Natural killer cell treated with Interleukin-12 subunit alpha and Interleukin-12 subunit beta and Interleukin-15 and Interleukin-18, amount 100 ng/mL, for 72 hours (primary cell): ENCODE measurements around the gene CABLES2. TPM values are rescaled to one million over a fixed set of nuclear protein-coding genes. Genes with fewer than 3 reads are reported as not detected.
A peak's percentile ranks its signal among the peaks of the same experiment; 100 is the strongest.

Experiments
- ATAC-seq, 2 donors: fragments of 150-1000 bp; cut with Tn5 transposase in 1 of 2; sonication (Bioruptor Pico), chemical (Tn5 transposase) in 1 of 2; 2 replicates each; pipeline ENCODE4 v1.10.0; 2021
- DNase-seq: peaks from one replicate; pipeline ENCODE4 v3.0.0; 2022; ENCODE audit warnings: low spot score
- H3K27ac Mint-ChIP-seq, 2 donors: 1 replicate in 1 of 2; 2 replicates in 1 of 2; pipeline ENCODE4 v1.8.0; 2022; ENCODE audit warnings: mixed read lengths in 2 of 2, mild to moderate bottlenecking in 1 of 2, moderate library complexity in 1 of 2
- H3K27me3 Mint-ChIP-seq, 2 donors: 1 replicate in 1 of 2; 2 replicates in 1 of 2; pipeline ENCODE4 v1.8.0; 2022; ENCODE audit warnings: mixed read lengths in 2 of 2
- H3K36me3 Mint-ChIP-seq: one replicate; pipeline ENCODE4 v1.8.0; 2022; ENCODE audit warnings: mixed read lengths
- H3K4me1 Mint-ChIP-seq, 2 donors: 1 replicate in 1 of 2; 2 replicates in 1 of 2; pipeline ENCODE4 v1.8.0; 2022; ENCODE audit warnings: low read depth in 2 of 2, mixed read lengths in 2 of 2, mild to moderate bottlenecking in 1 of 2
- H3K4me3 Mint-ChIP-seq: one replicate; pipeline ENCODE4 v1.8.0; 2022; ENCODE audit warnings: mixed read lengths
- H3K9me3 Mint-ChIP-seq: 2 replicates; pipeline ENCODE4 v1.8.0; 2022; ENCODE audit warnings: mixed read lengths
- total RNA-seq, 2 donors: library from RNA; stranded (reverse); gene quantifications; one replicate each; pipeline ENCODE4 v1.2.3, GENCODE V29; 2022

CABLES2 gene
- total RNA-seq, 2 donors from 2014 or later = 9.4 to 9.5 TPM

DNA sequence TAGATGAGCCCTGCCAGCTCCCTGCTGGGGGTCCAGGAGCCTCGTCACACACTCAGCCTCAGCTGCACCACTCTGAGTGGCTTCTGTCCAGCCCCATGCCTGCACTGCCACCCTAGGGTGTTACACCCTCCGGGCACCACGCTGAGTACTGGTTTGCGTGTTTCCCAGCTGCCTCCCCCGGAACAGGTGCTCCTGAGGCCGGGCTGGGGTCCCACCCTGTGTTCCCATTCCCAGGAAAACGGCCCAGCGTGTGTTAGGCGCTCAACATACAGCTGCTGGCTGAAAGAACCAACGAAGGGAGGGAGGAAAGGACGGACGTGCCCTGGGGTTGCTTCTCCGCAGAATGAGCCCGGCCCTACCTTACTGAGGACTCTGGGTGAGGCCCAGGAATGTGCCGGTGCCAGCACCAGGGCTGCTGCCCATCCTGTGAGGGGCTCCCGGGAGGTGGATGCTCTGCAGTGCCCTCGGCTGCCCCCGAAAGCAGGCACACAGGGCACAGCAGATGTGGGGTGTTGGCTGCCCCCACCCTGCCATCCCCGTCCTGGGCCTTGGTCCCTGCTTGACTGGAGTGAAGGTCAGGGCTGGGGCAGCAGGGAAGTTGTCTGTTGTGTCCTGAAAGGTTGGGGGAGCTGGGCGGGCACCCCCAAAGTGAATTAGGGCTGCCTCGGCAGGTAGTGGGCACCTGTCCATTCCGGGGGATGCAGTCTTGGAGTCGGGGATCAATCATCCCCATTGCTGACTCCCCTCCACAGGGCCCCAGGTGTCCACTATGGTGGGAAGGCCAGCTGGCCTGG lies 56.3 kb downstream of the CABLES2 start:
- peaks cover 7% of the 10 kb centered on the region for H3K36me3 Mint-ChIP-seq
- peaks cover 7% of the 10 kb centered on the region for H3K9me3 Mint-ChIP-seq
- no peak for ATAC-seq
- H3K4me1 Mint-ChIP-seq = no peaks in the 10 kb centered on the region
- H3K27me3 Mint-ChIP-seq = peaks cover 0 to 3% of the 10 kb centered on the region in 2 donors
- no peak overlapping the region for H3K27ac Mint-ChIP-seq
- H3K4me3 Mint-ChIP-seq = no peak overlapping the region
- DNase-seq = no peak

DNA sequence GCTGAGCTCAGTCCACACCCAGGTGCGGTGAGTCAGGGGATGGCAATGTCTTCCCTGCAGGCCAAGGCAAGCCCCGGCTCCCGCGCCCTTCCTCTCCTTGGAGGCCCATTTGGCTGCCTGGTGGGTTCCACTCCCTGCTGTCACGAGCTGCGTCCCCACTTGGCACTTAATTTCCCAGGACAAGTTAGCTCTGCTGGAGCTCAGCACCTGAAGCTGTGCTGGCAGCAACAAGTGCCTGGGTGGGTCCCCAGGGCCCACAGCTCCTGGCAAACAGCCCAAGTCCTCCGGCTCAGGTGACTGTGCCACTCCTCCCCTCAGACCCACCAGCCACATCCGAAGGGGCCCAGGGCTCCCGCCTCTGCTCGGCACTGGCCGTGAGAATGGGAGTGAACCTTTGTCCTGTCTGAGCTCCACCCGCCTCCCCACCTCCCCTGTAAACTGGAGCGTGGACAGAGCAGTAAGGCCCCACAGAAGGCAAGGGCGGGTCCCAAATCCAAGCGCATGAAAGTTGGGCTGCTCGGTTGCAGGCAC lies 56.9 kb downstream of the CABLES2 start:
- Mint-ChIP-seq H3K4me3 (no peak overlapping the region), H3K27me3 (peaks cover 0 to 3% of the 10 kb centered on the region in 2 donors), H3K4me1 (no peaks in the 10 kb centered on the region), H3K9me3 (peaks cover 7% of the 10 kb centered on the region), H3K27ac (no peak overlapping the region), H3K36me3 (peaks cover 7% of the 10 kb centered on the region)
- DNase-seq (peak; percentile 41), ATAC-seq (no peak)

DNA sequence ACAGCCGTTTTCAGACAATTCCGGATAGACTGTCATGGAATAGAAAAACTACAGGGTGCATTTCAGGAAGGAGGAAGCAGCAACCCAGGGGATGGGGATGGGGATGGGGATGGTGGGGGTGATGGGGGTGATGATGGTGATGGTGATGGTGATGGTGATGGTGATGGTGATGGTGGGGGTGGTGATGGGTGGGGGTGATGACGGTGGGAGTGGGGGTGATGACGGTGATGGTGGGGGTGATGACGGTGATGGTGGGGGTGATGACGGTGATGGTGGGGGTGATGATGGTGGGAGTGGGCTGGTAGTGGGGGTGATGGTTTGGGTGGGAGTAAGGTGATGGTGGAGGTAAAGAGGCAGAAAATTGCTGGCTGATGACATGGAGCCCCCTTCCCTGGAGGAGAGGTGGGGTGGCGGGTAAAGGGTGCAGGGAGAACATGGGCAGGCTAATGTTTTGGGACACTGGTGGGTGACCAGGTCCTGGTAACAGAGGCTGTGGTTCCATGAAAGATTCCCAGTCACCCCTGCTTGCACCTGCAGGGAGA lies 57.5 kb downstream of the CABLES2 start:
- Mint-ChIP-seq H3K9me3 (peaks cover 7% of the 10 kb centered on the region), H3K36me3 (peaks cover 7% of the 10 kb centered on the region), H3K27me3 (peaks cover 0 to 3% of the 10 kb centered on the region in 2 donors), H3K27ac (no peak overlapping the region), H3K4me1 (no peaks in the 10 kb centered on the region), H3K4me3 (no peak overlapping the region)
- DNase-seq (no peak), ATAC-seq (no peak)

DNA sequence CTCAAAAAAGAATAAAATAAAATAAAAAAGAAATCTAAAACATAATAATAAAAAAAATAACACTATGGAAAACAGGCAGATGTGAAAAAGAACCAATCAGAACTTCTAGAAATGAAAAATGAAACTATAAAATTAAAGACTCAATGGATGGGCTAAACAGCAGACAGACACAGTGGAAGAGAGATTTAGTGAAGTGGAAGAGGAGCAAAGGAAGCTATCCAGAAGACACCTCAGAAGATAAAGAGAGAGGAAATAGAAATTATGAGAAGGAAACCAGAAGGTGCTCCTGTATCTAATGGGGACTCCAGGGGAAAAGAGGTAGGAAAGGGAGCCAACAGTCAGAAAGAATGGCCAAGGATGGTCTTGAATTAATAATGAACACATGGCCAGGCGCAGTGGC lies 58.5 kb downstream of the CABLES2 start:
- ATAC-seq (no peak), DNase-seq (no peak)
- peaks cover 7% of the 10 kb centered on the region for H3K36me3 Mint-ChIP-seq
- peaks cover 7% of the 10 kb centered on the region for H3K9me3 Mint-ChIP-seq
- no peak overlapping the region for H3K27ac Mint-ChIP-seq
- H3K4me3 Mint-ChIP-seq = no peak overlapping the region
- peaks cover 0 to 3% of the 10 kb centered on the region in 2 donors for H3K27me3 Mint-ChIP-seq
- no peaks in the 10 kb centered on the region for H3K4me1 Mint-ChIP-seq

GRCh38 chr20:62347445-62347844 lies 59.6 kb downstream of the CABLES2 start:
- H3K27ac Mint-ChIP-seq = no peak overlapping the region
- peaks cover 7% of the 10 kb centered on the region for H3K9me3 Mint-ChIP-seq
- ATAC-seq = no peak
- H3K4me3 Mint-ChIP-seq = no peak overlapping the region
- peaks cover 0 to 5% of the 10 kb centered on the region in 2 donors for H3K27me3 Mint-ChIP-seq
- no peak for DNase-seq
- H3K4me1 Mint-ChIP-seq = no peaks in the 10 kb centered on the region
- H3K36me3 Mint-ChIP-seq = peaks cover 7% of the 10 kb centered on the region

DNA sequence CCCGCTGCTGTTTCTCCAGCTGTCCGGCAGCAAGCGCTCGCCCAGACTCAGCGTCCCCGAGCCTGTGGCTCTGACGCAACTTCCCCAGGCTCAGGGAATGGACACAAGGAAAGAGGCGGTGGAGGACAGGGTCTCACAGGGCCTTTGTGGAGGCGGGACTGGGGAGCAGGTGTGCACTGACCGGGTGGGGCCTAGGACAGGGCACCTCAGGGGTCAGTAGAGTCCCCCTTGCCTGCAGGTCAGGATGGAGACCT lies 60.0 kb downstream of the CABLES2 start:
- peaks cover 0 to 5% of the 10 kb centered on the region in 2 donors for H3K27me3 Mint-ChIP-seq
- no peaks in the 10 kb centered on the region for H3K4me1 Mint-ChIP-seq
- no peak overlapping the region for H3K27ac Mint-ChIP-seq
- no peak for DNase-seq
- H3K36me3 Mint-ChIP-seq = peaks cover 7% of the 10 kb centered on the region
- H3K4me3 Mint-ChIP-seq = no peak overlapping the region
- ATAC-seq = peak in 1 of 2 donors; percentile 3
- peaks cover 7% of the 10 kb centered on the region for H3K9me3 Mint-ChIP-seq

DNA sequence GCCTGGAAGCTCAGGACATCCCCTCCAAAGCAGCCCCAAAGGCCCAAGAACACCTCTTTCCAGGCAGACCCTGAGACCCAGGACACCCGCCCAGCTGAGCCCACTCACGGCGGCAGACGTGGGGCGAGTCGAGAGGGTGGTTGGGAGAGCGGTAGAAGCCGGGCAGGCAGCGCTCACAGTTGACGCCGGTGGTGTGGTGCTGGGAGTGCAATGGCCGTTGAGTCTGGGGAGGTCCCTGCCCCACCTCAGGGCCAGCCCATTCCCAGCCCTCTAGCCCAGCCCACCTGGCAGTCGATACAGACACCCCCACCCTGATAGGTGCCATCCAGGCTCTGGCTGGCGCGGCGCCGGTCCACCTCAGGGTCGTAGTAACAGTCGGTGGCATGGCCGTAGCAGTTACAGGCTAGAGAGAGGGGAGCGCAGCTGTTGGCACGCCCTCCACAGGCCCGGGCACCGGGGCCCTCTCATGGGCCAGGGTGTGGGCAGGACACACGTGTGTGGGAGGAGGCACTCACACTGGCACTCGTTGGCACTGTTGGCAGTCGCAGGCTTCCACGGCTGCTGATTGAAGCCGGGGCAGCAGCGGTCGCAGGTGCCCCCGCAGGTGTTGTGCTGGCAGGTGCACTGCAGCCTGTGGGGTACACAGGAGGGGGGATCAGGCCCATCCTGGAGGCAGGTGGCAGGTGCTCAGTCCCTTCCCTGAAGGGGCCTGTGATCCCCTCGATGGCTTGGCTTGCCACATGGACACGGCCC lies 60.5 kb downstream of the CABLES2 start:
- ATAC-seq (peak; percentile 25 to 30), DNase-seq (no peak)
- no peak overlapping the region for H3K4me3 Mint-ChIP-seq
- no peak overlapping the region for H3K27ac Mint-ChIP-seq
- peaks cover 0 to 5% of the 10 kb centered on the region in 2 donors for H3K27me3 Mint-ChIP-seq
- H3K9me3 Mint-ChIP-seq = peaks cover 7% of the 10 kb centered on the region
- H3K36me3 Mint-ChIP-seq = peaks cover 7% of the 10 kb centered on the region
- H3K4me1 Mint-ChIP-seq = no peaks in the 10 kb centered on the region

DNA sequence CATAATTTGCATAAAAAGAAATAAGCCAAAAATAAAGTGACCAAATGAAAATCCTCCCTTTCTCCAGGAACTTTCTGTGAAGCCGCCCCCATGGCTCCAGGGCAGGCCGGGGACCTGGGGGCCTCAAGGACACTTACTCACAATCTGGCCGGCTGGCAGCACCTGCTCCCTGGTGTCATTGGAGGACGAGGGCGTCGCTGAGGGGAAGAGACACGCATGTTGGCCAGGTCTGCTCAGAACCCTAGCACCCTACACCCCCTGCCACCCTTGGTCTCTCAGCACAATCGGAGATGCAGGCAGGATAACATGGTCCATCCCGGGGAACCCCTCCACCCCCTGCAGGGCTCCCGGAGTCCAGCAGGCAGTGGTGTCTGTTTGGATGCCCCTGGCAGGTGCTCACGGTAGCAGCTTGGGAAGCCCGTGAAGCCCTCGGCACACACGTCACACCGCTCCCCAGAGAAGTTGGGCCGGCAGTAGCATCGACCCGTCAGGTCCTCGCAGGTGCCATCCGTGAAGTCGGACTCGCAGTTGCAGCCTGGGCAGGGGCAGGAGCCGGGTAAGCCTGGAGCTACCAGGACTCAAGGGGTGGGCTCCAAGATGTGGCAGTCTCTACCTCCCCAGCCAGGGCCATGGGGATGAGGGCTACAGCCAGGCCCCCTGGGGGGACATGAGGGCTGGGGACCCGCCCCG lies 61.3 kb downstream of the CABLES2 start:
- Mint-ChIP-seq H3K27ac (no peak overlapping the region), H3K4me1 (no peaks in the 10 kb centered on the region), H3K27me3 (peaks cover 0 to 5% of the 10 kb centered on the region in 2 donors), H3K9me3 (peaks cover 7% of the 10 kb centered on the region), H3K4me3 (no peak overlapping the region), H3K36me3 (peaks cover 7% of the 10 kb centered on the region)
- no peak for DNase-seq
- ATAC-seq = peak in 1 of 2 donors; percentile 57

- no peaks in the 10 kb centered on the region for H3K4me1 Mint-ChIP-seq
- H3K36me3 Mint-ChIP-seq = peaks cover 7% of the 10 kb centered on the region
- no peak overlapping the region for H3K27ac Mint-ChIP-seq
- H3K27me3 Mint-ChIP-seq = peaks cover 3 to 9% of the 10 kb centered on the region in 2 donors
- no peak overlapping the region for H3K4me3 Mint-ChIP-seq
- ATAC-seq (no peak), DNase-seq (no peak)
- peaks cover 7% of the 10 kb centered on the region for H3K9me3 Mint-ChIP-seq
Observed at GRCh38 chr20:62344782-62345181, 62.3 kb downstream of the CABLES2 start.

DNA sequence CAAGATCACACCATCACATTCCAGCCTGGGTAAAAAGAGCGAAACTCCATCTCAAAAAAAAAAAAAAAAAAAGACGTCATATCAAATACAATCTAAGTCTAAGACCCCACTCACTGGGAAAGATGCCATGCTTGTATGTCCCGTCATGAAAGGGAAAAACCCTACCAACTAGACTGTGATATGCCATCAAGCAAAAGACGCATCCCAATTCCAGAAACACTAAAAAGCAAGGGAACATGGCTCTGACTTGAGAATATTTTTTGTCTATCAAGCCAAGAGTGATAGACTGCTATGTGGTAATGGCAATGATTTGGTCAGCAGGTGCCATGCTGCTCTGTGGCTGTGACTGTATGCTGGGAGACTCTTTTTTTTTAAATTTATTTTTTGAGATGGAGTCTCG lies 63.0 kb downstream of the CABLES2 start:
- peaks cover 4% of the 10 kb centered on the region for H3K9me3 Mint-ChIP-seq
- H3K4me3 Mint-ChIP-seq = no peak overlapping the region
- no peaks in the 10 kb centered on the region for H3K4me1 Mint-ChIP-seq
- ATAC-seq = no peak
- H3K27ac Mint-ChIP-seq = no peak overlapping the region
- no peak for DNase-seq
- H3K27me3 Mint-ChIP-seq = peaks cover 9 to 13% of the 10 kb centered on the region in 2 donors
- H3K36me3 Mint-ChIP-seq = peaks cover 7% of the 10 kb centered on the region

DNA sequence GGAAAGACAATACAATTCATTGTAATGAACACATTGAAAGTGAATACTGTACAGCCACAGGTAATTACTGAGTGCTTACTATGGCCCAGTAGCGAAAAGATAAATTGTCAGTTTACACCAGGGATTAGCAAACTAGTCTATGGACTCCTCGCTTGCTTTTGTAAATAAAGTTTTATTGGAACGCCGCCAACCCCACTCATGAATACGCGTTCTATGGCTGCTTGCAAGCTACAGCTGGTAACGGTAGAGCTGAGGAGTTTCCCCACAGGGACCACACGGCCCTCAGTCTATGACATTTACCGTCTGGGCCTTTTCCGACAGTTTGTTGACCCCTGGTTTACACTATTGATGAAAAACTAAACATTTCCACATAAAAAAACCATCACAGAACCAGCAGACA lies 64.2 kb downstream of the CABLES2 start:
- DNase-seq (no peak), ATAC-seq (no peak)
- H3K4me3 Mint-ChIP-seq = no peak overlapping the region
- H3K4me1 Mint-ChIP-seq = no peaks in the 10 kb centered on the region
- no peaks in the 10 kb centered on the region for H3K9me3 Mint-ChIP-seq
- H3K36me3 Mint-ChIP-seq = no peaks in the 10 kb centered on the region
- no peak overlapping the region for H3K27ac Mint-ChIP-seq
- peaks cover 9 to 11% of the 10 kb centered on the region in 2 donors for H3K27me3 Mint-ChIP-seq

DNA sequence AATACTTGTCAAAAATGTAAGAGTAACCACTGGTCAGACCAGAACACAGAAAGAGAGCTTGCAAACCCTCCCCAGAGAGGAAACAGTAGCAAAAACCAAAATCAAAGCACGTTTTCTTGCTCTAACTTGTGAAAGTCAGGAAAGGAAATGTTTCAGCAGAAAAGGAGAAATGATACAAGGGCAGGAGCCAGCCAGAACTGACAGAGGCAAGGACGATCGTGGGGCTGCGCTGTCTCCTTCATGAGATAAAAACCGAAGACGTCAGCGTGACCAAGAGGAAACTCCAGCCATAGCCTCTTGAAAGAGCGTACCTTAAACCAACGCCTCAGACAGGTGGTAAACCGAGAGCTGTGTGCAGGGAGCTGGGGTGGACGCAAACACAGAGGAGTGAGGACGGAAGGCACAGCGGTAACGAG lies 67.4 kb downstream of the CABLES2 start:
- ATAC-seq (no peak), DNase-seq (no peak)
- Mint-ChIP-seq H3K27me3 (peaks cover 9 to 11% of the 10 kb centered on the region in 2 donors), H3K27ac (no peak overlapping the region), H3K4me1 (no peaks in the 10 kb centered on the region), H3K9me3 (no peaks in the 10 kb centered on the region), H3K4me3 (no peak overlapping the region), H3K36me3 (no peaks in the 10 kb centered on the region)
